HEK293 (cell line): ENCODE results near the gene BACE1.
"Not testable (repeated sequence)": the region's sequence is repeated elsewhere in the genome, so short reads cannot be mapped to it uniquely, and the experiment has no call there.

Source experiments
- CTCF ChIA-PET: fragments of 350-600 bp; formaldehyde crosslinking; extraction: SDS; loops from one replicate; lab custom pipeline; 2021; ENCODE audit warnings: antibody characterized with exemption; lab: Yijun Ruan, JAX
- POLR2A ChIA-PET: fragments of 300-600 bp; formaldehyde crosslinking; extraction: SDS; loops from one replicate; lab custom pipeline; 2020; ENCODE audit warnings: antibody characterized with exemption, inconsistent platforms; lab: Yijun Ruan, JAX
- H3K27ac ChIP-seq: fragments of 200-500 bp; sonication (Bioruptor generic); 2 replicates; pipeline ENCODE4 v1.5.1; 2014; ENCODE audit warnings: low read depth, low read length, control low read depth, inconsistent platforms; ENCODE audit errors: extremely low read depth
- H3K36me3 ChIP-seq, 2 experiments: fragments of 200-500 bp in 1 of 2; sonication (Bioruptor generic) in 1 of 2; 1 replicate in 1 of 2; 2 replicates in 1 of 2; pipeline ENCODE4 v1.5.1; 2014 to 2017; ENCODE audit warnings: inconsistent platforms in 2 of 2, low read length in 2 of 2; ENCODE audit not compliant: control insufficient read depth in 2 of 2, insufficient read depth in 1 of 2
- H3K4me1 ChIP-seq: fragments of 200-500 bp; sonication (Bioruptor generic); 2 replicates; pipeline ENCODE4 v1.5.1; 2014; ENCODE audit warnings: mild to moderate bottlenecking, low read length, inconsistent platforms; ENCODE audit not compliant: control insufficient read depth, insufficient read depth
- H3K4me3 ChIP-seq: 2 replicates; pipeline ENCODE4 v1.5.1; 2011; ENCODE audit warnings: low read depth, mild to moderate bottlenecking, control low read depth, low read length, moderate library complexity
- H3K9me3 ChIP-seq: fragments of 200-500 bp; sonication (Bioruptor generic); 2 replicates; pipeline ENCODE4 v1.5.1; 2014; ENCODE audit warnings: low read depth, low read length, inconsistent platforms; ENCODE audit not compliant: control insufficient read depth, insufficient read depth
- BCL11B ChIP-seq: fragments of 450-650 bp; formaldehyde crosslinking; IDR thresholded peaks from 2 replicates; pipeline ENCODE4 v1.5.1; 2016; ENCODE audit warnings: low read depth, missing biosample characterization, missing genetic modification characterization
- MEIS1 ChIP-seq: sonication (generic); formaldehyde crosslinking; IDR thresholded peaks from 2 replicates; pipeline ENCODE4 v1.8.1; 2022; ENCODE audit warnings: missing genetic modification reagents, mild to moderate bottlenecking, borderline replicate concordance
- PRDM1 ChIP-seq: fragments of 450-650 bp; formaldehyde crosslinking; IDR thresholded peaks from 2 replicates; pipeline ENCODE4; 2016; ENCODE audit warnings: missing biosample characterization, missing genetic modification characterization
- PRDM2 ChIP-seq: fragments of 450-650 bp; formaldehyde crosslinking; IDR thresholded peaks from 2 replicates; pipeline ENCODE4 v1.5.1; 2016; ENCODE audit warnings: missing biosample characterization, missing genetic modification characterization, borderline replicate concordance
- PRDM4 ChIP-seq: fragments of 450-650 bp; formaldehyde crosslinking; IDR thresholded peaks from 2 replicates; pipeline ENCODE4 v1.5.1; 2017; ENCODE audit warnings: missing biosample characterization, missing genetic modification characterization
- PRDM6 ChIP-seq: fragments of 450-650 bp; formaldehyde crosslinking; IDR thresholded peaks from 2 replicates; pipeline ENCODE4 v1.5.1; 2017; ENCODE audit warnings: missing biosample characterization, missing genetic modification characterization
- ZBTB11 ChIP-seq: fragments of 450-650 bp; formaldehyde crosslinking; conservative IDR thresholded peaks from 2 replicates; pipeline ENCODE4 v1.5.1; 2016; ENCODE audit warnings: low read depth, missing biosample characterization, missing genetic modification characterization
- ZFP69B ChIP-seq: fragments of 450-650 bp; formaldehyde crosslinking; IDR thresholded peaks from 2 replicates; pipeline ENCODE4 v1.5.1; 2016; ENCODE audit warnings: missing biosample characterization, missing genetic modification characterization
- ZNF311 ChIP-seq: fragments of 450-650 bp; formaldehyde crosslinking; IDR thresholded peaks from 2 replicates; pipeline ENCODE4 v1.5.1; 2017; ENCODE audit warnings: missing biosample characterization, missing genetic modification characterization, borderline replicate concordance
- ZNF362 ChIP-seq: fragments of 450-650 bp; formaldehyde crosslinking; IDR thresholded peaks from 2 replicates; pipeline ENCODE4 v1.5.1; 2016; ENCODE audit warnings: missing biosample characterization, missing genetic modification characterization
- ZNF404 ChIP-seq: fragments of 450-650 bp; formaldehyde crosslinking; IDR thresholded peaks from 2 replicates; pipeline ENCODE4 v1.5.1; 2017; ENCODE audit warnings: missing biosample characterization, missing genetic modification characterization
- ZNF473 ChIP-seq: fragments of 450-650 bp; formaldehyde crosslinking; IDR thresholded peaks from 2 replicates; pipeline ENCODE4 v1.5.1; 2017; ENCODE audit warnings: missing biosample characterization, missing genetic modification characterization
- ZNF561 ChIP-seq: fragments of 450-650 bp; IDR thresholded peaks from 2 replicates; pipeline ENCODE4 v1.5.1; 2018; ENCODE audit warnings: missing biosample characterization, missing genetic modification characterization, borderline replicate concordance
- ZNF664 ChIP-seq: fragments of 450-650 bp; formaldehyde crosslinking; IDR thresholded peaks from 2 replicates; pipeline ENCODE4 v1.5.1; 2016; ENCODE audit warnings: missing biosample characterization, missing genetic modification characterization
- ZSCAN23 ChIP-seq: fragments of 450-650 bp; formaldehyde crosslinking; IDR thresholded peaks from 2 replicates; pipeline ENCODE4 v1.5.1; 2016; ENCODE audit warnings: missing biosample characterization, missing genetic modification characterization

BACE1 gene

GRCh38 chr11:117327255-117327566, 11.2 kb upstream of the BACE1 start:
- H3K4me3 ChIP-seq, result peak overlapping the region; percentile 59
- H3K36me3 ChIP-seq, H3K9me3 ChIP-seq, H3K27ac ChIP-seq, H3K4me1 ChIP-seq: not testable (repeated sequence)
- ChIA-PET POLR2A (interaction anchor here (0.6 to 1.8 kb wide), 6 partner anchors 8 to 96 kb away, joined by 3 to 19 read pairs (median 4); partner anchors contain the start of gene BACE1), CTCF (interaction anchor here (0.7 to 1.2 kb wide), 2 partner anchors 99 to 756 kb away, joined by 3 to 6 read pairs; no protein-coding TSS in a partner anchor)
- TF ChIP-seq BCL11B (tag by site-specific recombination) (peak; percentile 41; the same call in 1 of the 2 replicates), ZNF362 (tag by site-specific recombination) (peak; percentile 62; the same call in 1 of the 2 replicates)

- Histone ChIP-seq H3K4me1 (peaks cover 8% of the 10 kb centered on the region; the same call in 1 of the 2 replicates), H3K27ac (no peak overlapping the region), H3K36me3 (peaks cover 0 to 1% of the 10 kb centered on the region in 2 experiments; a peak in 1 of 3 replicates), H3K4me3 (no peak overlapping the region), H3K9me3 (no peaks in the 10 kb centered on the region)
- ChIA-PET POLR2A (interaction anchor here (1.2 kb wide), 1 partner anchor 8 kb away, joined by 3 read pairs; the partner anchor contains the start of gene CEP164), CTCF (interaction anchor here (0.7 to 1.5 kb wide), 2 partner anchors 8 to 733 kb away, joined by 3 to 4 read pairs; no protein-coding TSS in a partner anchor)
- TF ChIP-seq ZBTB11, result no peak
- TF ChIP-seq PRDM2 (tag by site-specific recombination), result no peak
- no peak for TF ChIP-seq ZNF561 (tag by site-specific recombination)
- TF ChIP-seq ZNF404 (tag by site-specific recombination), result no peak
- TF ChIP-seq PRDM1, result no peak
- no peak for TF ChIP-seq MEIS1 (CRISPR knock-in tag)
- TF ChIP-seq ZNF473, result no peak
- no peak for TF ChIP-seq ZSCAN23 (tag by site-specific recombination)
- no peak for TF ChIP-seq ZFP69B (tag by site-specific recombination)
- no peak for TF ChIP-seq ZNF311 (tag by site-specific recombination)
- no peak for TF ChIP-seq PRDM6
- no peak for TF ChIP-seq PRDM4
- TF ChIP-seq ZNF664 (tag by site-specific recombination), result no peak
- TF ChIP-seq, all 188 proteins: peak for 0
These were observed 3.3 kb upstream of the BACE1 start for GRCh38 chr11:117319214-117319840.
